GM20000 (cell line): ENCODE measurements around the gene ECM1.

Source experiments
- DNase-seq: peaks from one replicate; pipeline ENCODE4 v3.0.0; 2012; ENCODE audit warnings: low spot score
- CTCF ChIP-seq: IDR thresholded peaks from 2 replicates; pipeline ENCODE4 v1.5.1; 2012; ENCODE audit warnings: mild to moderate bottlenecking, control low read depth; ENCODE audit errors: extremely low read depth, missing control alignments

ECM1 gene

GRCh38 chr1:150486966-150487762 lies 20.7 kb upstream of the ECM1 start, which contains the start of gene TARS2:
Gene TARS2, plus strand, starts transcription at chr1:150487419. Its CDS starts 32 bp downstream, at chr1:150487451.
- TF ChIP-seq CTCF, result no peak
- DNase-seq, result peak; percentile 94

- no peak for TF ChIP-seq CTCF
- no peak for DNase-seq
These were observed 20.2 kb upstream of the ECM1 start for GRCh38 chr1:150487763-150488115.

GRCh38 chr1:150493175-150493574 lies 14.7 kb upstream of the ECM1 start:
- no peak for DNase-seq
- TF ChIP-seq CTCF, result no peak

- TF ChIP-seq CTCF, result no peak
- DNase-seq, result no peak
These were observed 9.6 kb upstream of the ECM1 start for GRCh38 chr1:150498342-150498741.

- no peak for TF ChIP-seq CTCF
These were observed 2.5 kb upstream of the ECM1 start for GRCh38 chr1:150505431-150505830.

GRCh38 chr1:150508982-150509381 lies 1.1 kb downstream of the ECM1 start:
- no peak for DNase-seq
- no peak for TF ChIP-seq CTCF

More at GRCh38 chr1:150505431-150505830, 2.5 kb upstream of the ECM1 start:
- DNase-seq, result no peak

- no peak for TF ChIP-seq CTCF
- no peak for DNase-seq
These were observed 3.6 kb downstream of the ECM1 start for GRCh38 chr1:150511551-150511950.
